Measurements from ENCODE around the gene MYCN. TPM values are rescaled to one million over a fixed set of nuclear protein-coding genes. Genes with fewer than 3 reads are reported as not detected.

Gene MYCN
- total RNA-seq (2022; extraction: Qiagen RNA extraction): not detected in 5 replicates

GRCh38 chr2:15939854-15940660 is at the start of gene MYCN:
TSS of gene MYCN (plus strand) at chr2:15940550. CDS start at chr2:15942065, 1,515 bp downstream.

